GM10266 (cell line): ENCODE measurements around the gene AFG1L.
"Not testable (repeated sequence)": the region's sequence is repeated elsewhere in the genome, so short reads cannot be mapped to it uniquely, and the experiment has no call there.

Experiments
- DNase-seq: peaks from one replicate; pipeline ENCODE4 v3.0.0; 2012; ENCODE audit errors: extremely low spot score
- CTCF ChIP-seq: IDR thresholded peaks from 2 replicates; pipeline ENCODE4 v1.5.1; 2012; ENCODE audit warnings: mild to moderate bottlenecking, low read depth; ENCODE audit not compliant: control insufficient read depth, insufficient read depth; ENCODE audit errors: missing control alignments

The AFG1L gene

GRCh38 chr6:108254433-108255410, 40.1 kb upstream of the AFG1L start:
- no peak for TF ChIP-seq CTCF
- DNase-seq, result no peak

GRCh38 chr6:108260126-108260808, 34.6 kb upstream of the AFG1L start:
- DNase-seq, result peak; percentile 71
- TF ChIP-seq CTCF, result no peak

- DNase-seq, result peak; percentile 96
- peak; percentile 38 for TF ChIP-seq CTCF
Measured at GRCh38 chr6:108260809-108261569, 33.9 kb upstream of the AFG1L start, which contains the start of gene SNX3. Gene SNX3, minus strand, starts transcription at chr6:108261040. Its CDS starts 119 bp downstream, at chr6:108260921.

- TF ChIP-seq CTCF, result no peak
Measured at GRCh38 chr6:108263371-108263770, 31.5 kb upstream of the AFG1L start.

GRCh38 chr6:108268845-108269244, 26.0 kb upstream of the AFG1L start:
- TF ChIP-seq CTCF, result no peak

More at GRCh38 chr6:108263371-108263770, 31.5 kb upstream of the AFG1L start:
- no peak for DNase-seq

GRCh38 chr6:108269955-108270354, 24.9 kb upstream of the AFG1L start:
- not testable (repeated sequence) for DNase-seq

More at GRCh38 chr6:108268845-108269244, 26.0 kb upstream of the AFG1L start:
- no peak for DNase-seq

- no peak for TF ChIP-seq CTCF
- DNase-seq, result no peak
Measured at GRCh38 chr6:108274546-108274945, 20.3 kb upstream of the AFG1L start.
